OCI-LY1 (cell line): Measurements from ENCODE around the gene ATP6V1A.
"Not testable (repeated sequence)": the region's sequence is repeated elsewhere in the genome, so short reads cannot be mapped to it uniquely, and the experiment has no call there.

Experiments used
- EZH2 ChIP-seq: fragments of 200-600 bp; sonication (generic), shearing (Covaris generic); IDR thresholded peaks from 2 replicates; pipeline ENCODE4 v1.8.0; 2017; ENCODE audit warnings: borderline replicate concordance, mixed run types, mild to moderate bottlenecking, antibody characterized with exemption, low read length, moderate library complexity, mixed read lengths
- TF ChIP-seq, protein P1 (sequence below): fragments of 200-600 bp; sonication (generic), shearing (Covaris generic); IDR thresholded peaks from 2 replicates; pipeline ENCODE4 v1.5.1; 2017; ENCODE audit warnings: mild to moderate bottlenecking, antibody characterized with exemption, low read length, moderate library complexity, mixed read lengths

DNA sequence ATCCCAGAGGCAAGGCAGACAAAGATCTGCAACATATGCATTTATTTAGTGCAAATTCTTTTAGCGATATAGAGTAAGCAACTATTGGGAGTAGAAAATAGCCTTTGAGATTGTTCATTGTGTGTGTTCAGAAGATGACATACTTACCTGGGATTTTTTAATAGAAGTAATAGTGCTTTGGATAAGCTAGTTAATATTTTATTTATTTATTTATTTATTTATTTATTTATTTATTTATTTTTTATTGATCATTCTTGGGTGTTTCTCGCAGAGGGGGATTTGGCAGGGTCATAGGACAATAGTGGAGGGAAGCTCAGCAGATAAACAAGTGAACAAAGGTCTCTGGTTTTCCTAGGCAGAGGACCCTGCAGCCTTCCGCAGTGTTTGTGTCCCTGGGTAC is 102.2 kb downstream of the ATP6V1A start:
- TF ChIP-seq, protein P1, sequence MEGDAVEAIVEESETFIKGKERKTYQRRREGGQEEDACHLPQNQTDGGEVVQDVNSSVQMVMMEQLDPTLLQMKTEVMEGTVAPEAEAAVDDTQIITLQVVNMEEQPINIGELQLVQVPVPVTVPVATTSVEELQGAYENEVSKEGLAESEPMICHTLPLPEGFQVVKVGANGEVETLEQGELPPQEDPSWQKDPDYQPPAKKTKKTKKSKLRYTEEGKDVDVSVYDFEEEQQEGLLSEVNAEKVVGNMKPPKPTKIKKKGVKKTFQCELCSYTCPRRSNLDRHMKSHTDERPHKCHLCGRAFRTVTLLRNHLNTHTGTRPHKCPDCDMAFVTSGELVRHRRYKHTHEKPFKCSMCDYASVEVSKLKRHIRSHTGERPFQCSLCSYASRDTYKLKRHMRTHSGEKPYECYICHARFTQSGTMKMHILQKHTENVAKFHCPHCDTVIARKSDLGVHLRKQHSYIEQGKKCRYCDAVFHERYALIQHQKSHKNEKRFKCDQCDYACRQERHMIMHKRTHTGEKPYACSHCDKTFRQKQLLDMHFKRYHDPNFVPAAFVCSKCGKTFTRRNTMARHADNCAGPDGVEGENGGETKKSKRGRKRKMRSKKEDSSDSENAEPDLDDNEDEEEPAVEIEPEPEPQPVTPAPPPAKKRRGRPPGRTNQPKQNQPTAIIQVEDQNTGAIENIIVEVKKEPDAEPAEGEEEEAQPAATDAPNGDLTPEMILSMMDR, result not testable (repeated sequence)
- not testable (repeated sequence) for TF ChIP-seq EZH2
